ENCODE results near the gene SOX2.

Gene SOX2

GRCh38 chr3:181728470-181729340 is 17.0 kb downstream of the SOX2 start:
- WGBS: 46% methylated on average over 8 of the region's 10 CpGs
- H3K4me3 ChIP-seq (ENCODE audit: insufficient read depth in 1 of 2, low read depth in 1 of 2, low read length in 2 of 2): no peak overlapping the region
- H3K27me3 ChIP-seq (ENCODE audit: control insufficient read depth in 1 of 2, insufficient read depth in 1 of 2, low read length in 2 of 2): peaks cover 69 to 77% of the 10 kb centered on the region in 2 experiments
- no peak overlapping the region for H2AK5ac ChIP-seq (ENCODE audit: low read length, severe bottlenecking)
- no peak overlapping the region for H3K23ac ChIP-seq (ENCODE audit: low read length in 2 of 2)
- H4K91ac ChIP-seq (ENCODE audit: low read length): no peak overlapping the region
- H3K18ac ChIP-seq (ENCODE audit: low read depth in 1 of 2, low read length in 2 of 2): no peak overlapping the region
- no peak overlapping the region for H2BK15ac ChIP-seq (ENCODE audit: low read depth, poor library complexity, severe bottlenecking)
- H3K4ac ChIP-seq (ENCODE audit: low read depth in 1 of 2, low read length in 2 of 2): no peak overlapping the region
- no peak overlapping the region for H3K14ac ChIP-seq (ENCODE audit: low read length in 2 of 2)
- H2BK5ac ChIP-seq (ENCODE audit: low read depth, low read length, poor library complexity, severe bottlenecking): no peak overlapping the region
- H3K79me1 ChIP-seq (replicated peaks; ENCODE audit: low read length, poor library complexity, severe bottlenecking): no peaks in the 10 kb centered on the region
- peaks cover 14% of the 10 kb centered on the region for H3K4me1 ChIP-seq (ENCODE audit: control insufficient read depth, insufficient read depth, low read depth, low read length)
- no peak for DNase-seq
- no peak overlapping the region for H3K9ac ChIP-seq (ENCODE audit: low read length)
- no peak overlapping the region for H4K8ac ChIP-seq (ENCODE audit: low read length)
- no peak overlapping the region for H3K4me2 ChIP-seq (ENCODE audit: low read length, poor library complexity, severe bottlenecking)
- no peak overlapping the region for H2BK120ac ChIP-seq (ENCODE audit: low read depth, low read length)
- no peak overlapping the region for H2BK12ac ChIP-seq (ENCODE audit: low read length in 2 of 2)
- H3K27ac ChIP-seq (ENCODE audit: low read length, poor library complexity, severe bottlenecking): no peak overlapping the region
- no peaks in the 10 kb centered on the region for H3K9me3 ChIP-seq (ENCODE audit: control insufficient read depth, low read length)
- H3K36me3 ChIP-seq (ENCODE audit: control insufficient read depth in 1 of 2, insufficient read depth in 2 of 2, low read depth in 1 of 2, low read length in 2 of 2): no peaks in the 10 kb centered on the region
- H2AFZ ChIP-seq (ENCODE audit: low read depth, low read length): no peak overlapping the region

- H3K9me3 ChIP-seq (ENCODE audit: control insufficient read depth, low read length): no peaks in the 10 kb centered on the region
- H2BK5ac ChIP-seq (ENCODE audit: low read depth, low read length, poor library complexity, severe bottlenecking): no peak overlapping the region
- no peak overlapping the region for H3K4me2 ChIP-seq (ENCODE audit: low read length, poor library complexity, severe bottlenecking)
- H3K23ac ChIP-seq (ENCODE audit: low read length in 2 of 2): no peak overlapping the region
- no peak overlapping the region for H2AFZ ChIP-seq (ENCODE audit: low read depth, low read length)
- H2AK5ac ChIP-seq (ENCODE audit: low read length, severe bottlenecking): no peak overlapping the region
- no peak overlapping the region for H2BK15ac ChIP-seq (ENCODE audit: low read depth, poor library complexity, severe bottlenecking)
- H3K4me1 ChIP-seq (ENCODE audit: control insufficient read depth, insufficient read depth, low read depth, low read length): peaks cover 14% of the 10 kb centered on the region
- WGBS: 39% methylated on average over 12 of the region's 12 CpGs
- no peak overlapping the region for H4K91ac ChIP-seq (ENCODE audit: low read length)
- H4K8ac ChIP-seq (ENCODE audit: low read length): no peak overlapping the region
- no peak overlapping the region for H3K18ac ChIP-seq (ENCODE audit: low read depth in 1 of 2, low read length in 2 of 2)
- no peaks in the 10 kb centered on the region for H3K36me3 ChIP-seq (ENCODE audit: control insufficient read depth in 1 of 2, insufficient read depth in 2 of 2, low read depth in 1 of 2, low read length in 2 of 2)
- H3K79me1 ChIP-seq (replicated peaks; ENCODE audit: low read length, poor library complexity, severe bottlenecking): no peaks in the 10 kb centered on the region
- H3K27me3 ChIP-seq (ENCODE audit: control insufficient read depth in 1 of 2, insufficient read depth in 1 of 2, low read length in 2 of 2): peaks cover 62 to 71% of the 10 kb centered on the region in 2 experiments
- no peak overlapping the region for H3K4me3 ChIP-seq (ENCODE audit: insufficient read depth in 1 of 2, low read depth in 1 of 2, low read length in 2 of 2)
- no peak overlapping the region for H2BK120ac ChIP-seq (ENCODE audit: low read depth, low read length)
- H3K27ac ChIP-seq (ENCODE audit: low read length, poor library complexity, severe bottlenecking): no peak overlapping the region
- no peak overlapping the region for H3K4ac ChIP-seq (ENCODE audit: low read depth in 1 of 2, low read length in 2 of 2)
- no peak for DNase-seq
- no peak overlapping the region for H2BK12ac ChIP-seq (ENCODE audit: low read length in 2 of 2)
- H3K9ac ChIP-seq (ENCODE audit: low read length): no peak overlapping the region
- no peak overlapping the region for H3K14ac ChIP-seq (ENCODE audit: low read length in 2 of 2)
Measured at GRCh38 chr3:181729341-181729869, 17.7 kb downstream of the SOX2 start.

GRCh38 chr3:181730316-181730715 is 18.6 kb downstream of the SOX2 start:
- Histone ChIP-seq H3K9me3 (ENCODE audit: control insufficient read depth, low read length) (no peaks in the 10 kb centered on the region), H3K79me1 (replicated peaks; ENCODE audit: low read length, poor library complexity, severe bottlenecking) (no peaks in the 10 kb centered on the region), H3K4me3 (ENCODE audit: insufficient read depth in 1 of 2, low read depth in 1 of 2, low read length in 2 of 2) (no peak overlapping the region), H2BK15ac (ENCODE audit: low read depth, poor library complexity, severe bottlenecking) (no peak overlapping the region), H4K8ac (ENCODE audit: low read length) (no peak overlapping the region), H3K36me3 (ENCODE audit: control insufficient read depth in 1 of 2, insufficient read depth in 2 of 2, low read depth in 1 of 2, low read length in 2 of 2) (no peaks in the 10 kb centered on the region), H2AK5ac (ENCODE audit: low read length, severe bottlenecking) (no peak overlapping the region), H2BK120ac (ENCODE audit: low read depth, low read length) (no peak overlapping the region), H2BK12ac (ENCODE audit: low read length in 2 of 2) (no peak overlapping the region), H3K18ac (ENCODE audit: low read depth in 1 of 2, low read length in 2 of 2) (no peak overlapping the region), H3K23ac (ENCODE audit: low read length in 2 of 2) (no peak overlapping the region), H2AFZ (ENCODE audit: low read depth, low read length) (no peak overlapping the region), H3K27me3 (ENCODE audit: control insufficient read depth in 1 of 2, insufficient read depth in 1 of 2, low read length in 2 of 2) (peaks cover 53 to 68% of the 10 kb centered on the region in 2 experiments), H4K91ac (ENCODE audit: low read length) (no peak overlapping the region), H3K14ac (ENCODE audit: low read length in 2 of 2) (no peak overlapping the region), H3K4me2 (ENCODE audit: low read length, poor library complexity, severe bottlenecking) (no peak overlapping the region), H3K4me1 (ENCODE audit: control insufficient read depth, insufficient read depth, low read depth, low read length) (peaks cover 14% of the 10 kb centered on the region), H3K27ac (ENCODE audit: low read length, poor library complexity, severe bottlenecking) (no peak overlapping the region), H3K4ac (ENCODE audit: low read depth in 1 of 2, low read length in 2 of 2) (no peak overlapping the region), H2BK5ac (ENCODE audit: low read depth, low read length, poor library complexity, severe bottlenecking) (no peak overlapping the region), H3K9ac (ENCODE audit: low read length) (no peak overlapping the region)
- WGBS: 32% methylated on average over 5 of the region's 5 CpGs
- DNase-seq: no peak

GRCh38 chr3:181730934-181731333 is 19.2 kb downstream of the SOX2 start:
- Histone ChIP-seq H2AFZ (ENCODE audit: low read depth, low read length) (no peak overlapping the region), H3K4me3 (ENCODE audit: insufficient read depth in 1 of 2, low read depth in 1 of 2, low read length in 2 of 2) (no peak overlapping the region)

More at GRCh38 chr3:181730934-181731333, 19.2 kb downstream of the SOX2 start:
- H3K18ac ChIP-seq (ENCODE audit: low read depth in 1 of 2, low read length in 2 of 2): no peak overlapping the region
- H2AK5ac ChIP-seq (ENCODE audit: low read length, severe bottlenecking): no peak overlapping the region
- H2BK5ac ChIP-seq (ENCODE audit: low read depth, low read length, poor library complexity, severe bottlenecking): no peak overlapping the region
- H4K91ac ChIP-seq (ENCODE audit: low read length): no peak overlapping the region
- H3K9ac ChIP-seq (ENCODE audit: low read length): no peak overlapping the region
- no peaks in the 10 kb centered on the region for H3K9me3 ChIP-seq (ENCODE audit: control insufficient read depth, low read length)
- no peak overlapping the region for H3K4ac ChIP-seq (ENCODE audit: low read depth in 1 of 2, low read length in 2 of 2)
- peaks cover 46 to 65% of the 10 kb centered on the region in 2 experiments for H3K27me3 ChIP-seq (ENCODE audit: control insufficient read depth in 1 of 2, insufficient read depth in 1 of 2, low read length in 2 of 2)
- H3K36me3 ChIP-seq (ENCODE audit: control insufficient read depth in 1 of 2, insufficient read depth in 2 of 2, low read depth in 1 of 2, low read length in 2 of 2): no peaks in the 10 kb centered on the region
- no peaks in the 10 kb centered on the region for H3K79me1 ChIP-seq (replicated peaks; ENCODE audit: low read length, poor library complexity, severe bottlenecking)
- no peak overlapping the region for H3K27ac ChIP-seq (ENCODE audit: low read length, poor library complexity, severe bottlenecking)
- H2BK12ac ChIP-seq (ENCODE audit: low read length in 2 of 2): no peak overlapping the region
- DNase-seq: no peak
- WGBS: 64% methylated on average over 1 of the region's 1 CpG
- no peak overlapping the region for H3K4me2 ChIP-seq (ENCODE audit: low read length, poor library complexity, severe bottlenecking)
- peaks cover 9% of the 10 kb centered on the region for H3K4me1 ChIP-seq (ENCODE audit: control insufficient read depth, insufficient read depth, low read depth, low read length)
- H2BK120ac ChIP-seq (ENCODE audit: low read depth, low read length): no peak overlapping the region
- no peak overlapping the region for H3K14ac ChIP-seq (ENCODE audit: low read length in 2 of 2)
- H2BK15ac ChIP-seq (ENCODE audit: low read depth, poor library complexity, severe bottlenecking): no peak overlapping the region
- H3K23ac ChIP-seq (ENCODE audit: low read length in 2 of 2): no peak overlapping the region
- no peak overlapping the region for H4K8ac ChIP-seq (ENCODE audit: low read length)

All from mesenchymal stem cell (in vitro differentiated cells and primary cell).